Heart right ventricle (tissue), 16 donors: ENCODE data around the gene MIS18A. TPM values are rescaled to one million over a fixed set of nuclear protein-coding genes. Genes with fewer than 3 reads are reported as not detected.

Experiments used
- ATAC-seq, 8 donors: fragments of 200-7000 bp; cut with Tn5 transposase; one replicate each; pipeline ENCODE4 v1.9.1; 2020; ENCODE audit warnings: mild to moderate bottlenecking in 8 of 8, moderate library complexity in 8 of 8, moderate number of reproducible peaks in 1 of 8
- DNase-seq, 2 donors: peaks; one replicate each; pipeline ENCODE4 v3.0.0-alpha.2; 2020
- H3K27ac ChIP-seq, 10 donors: fragments of 200-600 bp; sonication (generic) in 2 of 10; one replicate each; pipeline versions ENCODE4 v1.5.0 to v1.8.0; 2020 to 2022; ENCODE audit warnings: mild to moderate bottlenecking in 3 of 10
- H3K27me3 ChIP-seq, 7 donors: fragments of 200-600 bp; one replicate each; pipeline ENCODE4 v1.8.0; 2021 to 2022; ENCODE audit warnings: mild to moderate bottlenecking in 2 of 7
- H3K36me3 ChIP-seq, 9 donors: fragments of 200-600 bp; sonication (generic) in 1 of 9; one replicate each; pipeline versions ENCODE4 v1.5.0 to v1.8.0; 2020 to 2022; ENCODE audit warnings: mild to moderate bottlenecking in 2 of 9
- H3K4me1 ChIP-seq, 9 donors: fragments of 200-600 bp; sonication (generic) in 1 of 9; one replicate each; pipeline versions ENCODE4 v1.5.0 to v1.8.0; 2020 to 2022; ENCODE audit warnings: mild to moderate bottlenecking in 4 of 9
- H3K4me3 ChIP-seq, 10 donors: fragments of 200-600 bp; sonication (generic) in 2 of 10; one replicate each; pipeline versions ENCODE4 v1.5.0 to v1.8.0; 2020 to 2022; ENCODE audit warnings: mild to moderate bottlenecking in 7 of 10, moderate library complexity in 2 of 10
- H3K9me3 ChIP-seq, 11 donors: fragments of 200-600 bp in 10 of 11; sonication (generic) in 2 of 11; one replicate each; pipeline versions ENCODE4 v1.5.0 to v1.8.0; 2013 to 2022; ENCODE audit warnings: mild to moderate bottlenecking in 2 of 11, control low read depth in 1 of 11, moderate library complexity in 1 of 11
- CTCF ChIP-seq, 9 donors: fragments of 200-600 bp; sonication (generic) in 2 of 9; IDR thresholded peaks; one replicate each; pipeline versions ENCODE4 v1.5.0 to v1.8.0; 2021 to 2022; ENCODE audit warnings: antibody characterized with exemption in 9 of 9, mild to moderate bottlenecking in 5 of 9, moderate library complexity in 1 of 9
- WGBS, 2 donors: extraction: QIAGEN DNeasy Blood & Tissue Kit; methylation state at CpG; one replicate each; pipeline ENCODE4 v1.1.7; 2013; ENCODE audit warnings: inconsistent platforms in 1 of 2; 5-methylcytosine and 5-hydroxymethylcytosine counted together
- intact Hi-C, 10 donors: fragments of 100-400 bp; cut with DNase I; formaldehyde crosslinking; loops; one replicate each; pipeline versions ENCODE4 v1.11.1 to v1.14.2; 2022
- polyA plus RNA-seq, 2 donors: library from polyadenylated mRNA; stranded (reverse); fragments of 200-250 nt; gene quantifications; one replicate each; pipeline ENCODE4 v1.2.3, GENCODE V29; 2013
- total RNA-seq, 10 donors: library from RNA; stranded (reverse); fragmentation: NEBNext Ultra II Directional in 3 of 10; extraction: Animal tissue kit (Norgen Biotek cat#: 25700) in 3 of 10; gene quantifications; one replicate each; pipeline versions ENCODE4 v1.2.1 to v1.2.4, GENCODE V29; 2021 to 2023
- donor health status: Arrhythmogenic right ventricular cardiomyopathy.
- donor health status: ischemic (EF 13 %, LVEDD 7.1; RV severe dilation, severe dysfunction).
- donor health status: healthy with polysubstance abuse.
- donor health status: DM: no; HTN: yes; CAD: no.
- donor health status: DM: no; HTN: no; CAD: no.
- donor health status: ischemic (EF 25% LVEDD 6.9; RV normal size, moderate dysfunction).
- donor health status: ischemic (EF 25% LVEDD 5.7; RV mildly dilated, moderate dysfunction).
- donor health status: healthy.
- donor health status: DM: yes; HTN: yes; CAD: no.
- donor health status: Ischemic cardiomyopathy.
- donor health status: ischemic (EF 35%, LVEDD 5.7; RV mildly dilated, moderate dysfunction).
- donor health status: nonischemic (EF 11% LVEDD 7.7; RV severe dilation, severe dysfunction).
- donor health status: DM: yes; HTN: yes; CAD: no.
- donor health status: PGD.
- donor health status: ischemic (EF 29% LVEDD 5.4; RV normal size, mild dysfunction).
- donor health status: nonischemic (EF 23%, LVEDD 6.1; RV moderate dilation, normal function).

Gene MIS18A
- total and polyA plus RNA-seq, 12 donors, result 1.8 to 3.6 (median 2.7) TPM

GRCh38 chr21:32249511-32250280, 29.2 kb downstream of the MIS18A start:
- TF ChIP-seq CTCF (IDR thresholded peaks at IDR 0.05), result no peak
- DNase-seq (no peak), ATAC-seq (no peak)
- H3K36me3 ChIP-seq, result no peaks in the 10 kb centered on the region
- H3K27ac ChIP-seq, result peak overlapping the region in 1 of 10 donors; percentile 26
- no peaks in the 10 kb centered on the region for H3K27me3 ChIP-seq
- intact Hi-C loops, result loop anchor here in 5 of 10 donors (10.0 kb wide), 5 partner anchors 115 to 465 kb away; no protein-coding TSS in a partner anchor
- 74 to 80% methylated on average over 15 of the region's 15 CpGs for WGBS, 2 donors
- peaks cover 0 to 21% (median 13%) of the 10 kb centered on the region in 9 donors for H3K4me1 ChIP-seq
- no peak overlapping the region for H3K4me3 ChIP-seq
- peaks cover 0 to 5% (median 0%) of the 10 kb centered on the region in 11 donors for H3K9me3 ChIP-seq

GRCh38 chr21:32248571-32249461, 30.0 kb downstream of the MIS18A start:
- no peak for DNase-seq

GRCh38 chr21:32246571-32247140, 32.2 kb downstream of the MIS18A start:
- H3K4me1 ChIP-seq, result peaks cover 0 to 11% (median 3%) of the 10 kb centered on the region in 9 donors

More at GRCh38 chr21:32248571-32249461, 30.0 kb downstream of the MIS18A start:
- no peak for ATAC-seq
- no peak overlapping the region for H3K4me3 ChIP-seq
- intact Hi-C loops, result no loop called here
- H3K9me3 ChIP-seq, result peaks cover 0 to 5% (median 0%) of the 10 kb centered on the region in 11 donors
- H3K27me3 ChIP-seq, result no peaks in the 10 kb centered on the region
- peak overlapping the region in 2 of 10 donors; percentile 7 to 26 for H3K27ac ChIP-seq
- H3K36me3 ChIP-seq, result no peaks in the 10 kb centered on the region
- WGBS, 2 donors, result 74 to 79% methylated on average over 14 of the region's 14 CpGs
- H3K4me1 ChIP-seq, result peaks cover 0 to 20% (median 13%) of the 10 kb centered on the region in 9 donors
- no peak for TF ChIP-seq CTCF (IDR thresholded peaks at IDR 0.05)

More at GRCh38 chr21:32246571-32247140, 32.2 kb downstream of the MIS18A start:
- Histone ChIP-seq H3K9me3 (peaks cover 0 to 5% (median 0%) of the 10 kb centered on the region in 11 donors), H3K27me3 (no peaks in the 10 kb centered on the region), H3K4me3 (no peak overlapping the region), H3K27ac (no peak overlapping the region), H3K36me3 (no peaks in the 10 kb centered on the region)
- ATAC-seq (peak in 1 of 8 donors; percentile 44), DNase-seq (no peak)
- intact Hi-C loops, result no loop called here
- 66 to 75% methylated on average over 9 of the region's 9 CpGs for WGBS, 2 donors
- TF ChIP-seq CTCF (IDR thresholded peaks at IDR 0.05), result no peak
